Caco-2 (cell line): ENCODE results near the gene TMEM255B. TPM values are rescaled to one million over a fixed set of nuclear protein-coding genes. Genes with fewer than 3 reads are reported as not detected.

Experiments
- BruUV-seq: library from RNA; stranded (reverse); fragments of 400-500 nt; replicated peaks from 2 replicates; lab custom pipeline; 2021; lab: Mats Ljungman, UMichigan
- CTCF ChIA-PET: fragments of 300-600 bp; sonication (Branson Sonifier 250); formaldehyde crosslinking; loops from one replicate; lab custom pipeline; 2022; ENCODE audit warnings: antibody characterized with exemption; lab: Charles Lee
- POLR2A ChIA-PET: fragments of 300-600 bp; sonication (Branson Sonifier 250); formaldehyde crosslinking; loops from one replicate; lab custom pipeline; 2022; ENCODE audit warnings: antibody characterized with exemption; lab: Charles Lee
- DNase-seq, 2 experiments: peaks; one replicate each; pipeline versions ENCODE4 v3.0.0 to v3.0.0-alpha.2; 2020 to 2022
- H3K27me3 ChIP-seq: replicated peaks from 2 replicates; pipeline ENCODE4 v1.6.0; 2011; ENCODE audit warnings: low read length; ENCODE audit not compliant: control insufficient read depth, insufficient read depth
- H3K36me3 ChIP-seq: 2 replicates; pipeline ENCODE4 v1.5.1; 2011; ENCODE audit warnings: low read length; ENCODE audit not compliant: control insufficient read depth, insufficient read depth
- H3K4me1 ChIP-seq: fragments of 250-450 bp; sonication (Bioruptor Pico); 2 replicates; pipeline ENCODE4 v1.5.1; 2020; ENCODE audit warnings: mild to moderate bottlenecking
- H3K4me3 ChIP-seq: 2 replicates; pipeline ENCODE4 v1.5.1; 2011; ENCODE audit warnings: low read depth, mild to moderate bottlenecking, control low read depth, low read length
- H3K9me3 ChIP-seq: fragments of 250-450 bp; sonication (Bioruptor Pico); 2 replicates; pipeline ENCODE4 v1.5.1; 2020; ENCODE audit warnings: mild to moderate bottlenecking, moderate library complexity
- H3K27ac Mint-ChIP-seq: one replicate; pipeline ENCODE4 v1.8.0; 2022; ENCODE audit warnings: mixed read lengths; ENCODE audit not compliant: unreplicated experiment
- H3K27me3 Mint-ChIP-seq: one replicate; pipeline ENCODE4 v1.8.0; 2022; ENCODE audit warnings: mixed read lengths; ENCODE audit not compliant: insufficient read depth, unreplicated experiment
- H3K36me3 Mint-ChIP-seq: one replicate; pipeline ENCODE4 v1.8.0; 2022; ENCODE audit warnings: mild to moderate bottlenecking, mixed read lengths; ENCODE audit not compliant: insufficient read depth, unreplicated experiment
- H3K4me1 Mint-ChIP-seq: one replicate; pipeline ENCODE4 v1.8.0; 2022; ENCODE audit warnings: low read depth, mixed read lengths; ENCODE audit not compliant: unreplicated experiment
- H3K4me3 Mint-ChIP-seq: one replicate; pipeline ENCODE4 v1.8.0; 2022; ENCODE audit warnings: mild to moderate bottlenecking, moderate library complexity, mixed read lengths; ENCODE audit not compliant: unreplicated experiment
- H3K9me3 Mint-ChIP-seq: one replicate; pipeline ENCODE4 v1.8.0; 2022; ENCODE audit warnings: mixed read lengths; ENCODE audit not compliant: unreplicated experiment
- CTCF ChIP-seq, 2 experiments: fragments of 200-600 bp in 1 of 2; IDR thresholded peaks; 1 replicate in 1 of 2; 2 replicates in 1 of 2; pipeline versions ENCODE4 v1.5.1 to v1.8.0; 2011 to 2022; ENCODE audit warnings: antibody characterized with exemption in 1 of 2, control low read depth in 1 of 2, inconsistent platforms in 1 of 2, low read depth in 1 of 2, low read length in 1 of 2, mild to moderate bottlenecking in 1 of 2, moderate library complexity in 1 of 2; ENCODE audit not compliant: insufficient read depth in 1 of 2, severe bottlenecking in 1 of 2, unreplicated experiment in 1 of 2
- intact Hi-C: fragments of 100-400 bp; cut with micrococcal nuclease; formaldehyde crosslinking; loops from one replicate; pipeline ENCODE4 v1.10.0; 2022; ENCODE audit not compliant: unreplicated experiment
- total RNA-seq: library from RNA; stranded (reverse); gene quantifications from 2 replicates; pipeline ENCODE4 v1.2.3, GENCODE V29; 2022

The TMEM255B gene
- total RNA-seq, 1 experiment from 2014 or later: 0.82 TPM

DNA sequence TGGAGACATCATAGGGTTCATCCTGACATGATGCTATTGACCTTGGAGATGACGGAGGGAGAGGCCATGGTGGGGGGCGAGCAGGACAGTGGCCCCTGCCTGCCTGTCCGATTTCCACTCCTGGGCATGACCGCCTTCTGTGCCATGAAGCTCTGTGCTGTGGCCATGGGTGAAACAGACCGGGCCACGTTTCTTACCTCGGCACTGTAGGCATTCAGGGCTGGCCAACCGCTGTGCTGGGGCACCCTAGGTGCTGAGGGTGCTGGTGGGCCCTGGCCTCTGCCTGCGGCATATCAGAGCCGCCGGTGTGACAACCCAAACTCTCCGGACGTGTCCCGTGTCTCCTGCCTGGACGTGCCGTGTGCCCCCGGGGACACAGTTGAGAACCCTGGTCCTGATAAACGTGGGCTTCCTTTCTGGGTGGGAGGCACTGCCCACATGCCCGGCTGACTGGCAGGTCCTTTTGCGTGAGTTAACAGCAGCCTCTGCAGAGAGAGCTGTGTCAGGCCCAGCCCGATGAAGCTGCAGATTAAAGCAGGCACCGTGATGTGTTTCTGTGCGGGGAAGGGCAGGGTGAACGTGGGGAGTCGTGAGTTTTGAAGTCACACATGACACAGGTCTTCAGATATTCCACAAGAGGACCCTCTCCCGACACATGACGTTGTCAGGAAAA, 46.5 kb downstream of the TMEM255B start:
- no peaks in the 10 kb centered on the region for H3K27me3 ChIP-seq
- no peak overlapping the region for H3K27ac Mint-ChIP-seq
- H3K27me3 Mint-ChIP-seq: no peaks in the 10 kb centered on the region
- DNase-seq: no peak
- H3K9me3 Mint-ChIP-seq: no peaks in the 10 kb centered on the region
- ChIA-PET CTCF (no interaction called here), POLR2A (interaction anchor here (0.6 kb wide), 1 partner anchor 434 kb away, joined by 3 read pairs; no protein-coding TSS in a partner anchor)
- no peaks in the 10 kb centered on the region for H3K36me3 Mint-ChIP-seq
- no peak overlapping the region for H3K4me3 ChIP-seq
- H3K9me3 ChIP-seq: peaks cover 8% of the 10 kb centered on the region
- H3K4me3 Mint-ChIP-seq: no peak overlapping the region
- H3K36me3 ChIP-seq: no peaks in the 10 kb centered on the region
- H3K4me1 Mint-ChIP-seq: no peaks in the 10 kb centered on the region
- intact Hi-C loops: no loop called here
- no TSS peak for BruUV-seq
- no peak for TF ChIP-seq CTCF (IDR thresholded peaks at IDR 0.05; ENCODE audit: insufficient read depth in 1 of 2, low read depth in 1 of 2, low read length in 1 of 2, severe bottlenecking in 1 of 2, unreplicated experiment in 1 of 2)
- H3K4me1 ChIP-seq: no peaks in the 10 kb centered on the region

GRCh38 chr13:113806104-113806471, 47.1 kb downstream of the TMEM255B start:
- no peak for TF ChIP-seq CTCF (IDR thresholded peaks at IDR 0.05; ENCODE audit: insufficient read depth in 1 of 2, low read depth in 1 of 2, low read length in 1 of 2, severe bottlenecking in 1 of 2, unreplicated experiment in 1 of 2)
- H3K9me3 Mint-ChIP-seq: no peaks in the 10 kb centered on the region

DNA sequence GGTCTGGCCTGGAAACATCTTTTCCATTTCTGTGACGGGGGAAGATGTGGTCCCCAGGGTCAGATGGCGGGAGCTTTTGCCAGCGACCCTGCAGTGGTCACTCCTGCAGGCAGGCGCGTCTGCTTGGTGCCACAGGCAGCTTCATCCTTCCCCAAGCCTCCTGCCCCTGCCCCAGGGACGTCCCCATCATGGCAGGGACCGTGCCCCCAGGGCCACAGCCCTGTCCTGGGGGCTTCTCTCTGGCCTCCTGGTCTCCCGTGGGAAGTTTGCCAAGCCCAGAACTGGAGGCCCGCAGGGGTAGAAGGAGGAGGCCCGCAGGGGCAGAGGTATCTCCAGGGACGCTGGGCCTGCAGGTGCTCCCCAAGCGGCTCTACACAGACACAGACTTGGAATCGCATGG, 47.5 kb downstream of the TMEM255B start:
- CTCF ChIA-PET: no interaction called here

More at GRCh38 chr13:113806104-113806471, 47.1 kb downstream of the TMEM255B start:
- Mint-ChIP-seq H3K4me3 (no peak overlapping the region), H3K4me1 (no peaks in the 10 kb centered on the region), H3K27me3 (no peaks in the 10 kb centered on the region), H3K27ac (no peak overlapping the region), H3K36me3 (no peaks in the 10 kb centered on the region)
- peaks cover 8% of the 10 kb centered on the region for H3K9me3 ChIP-seq
- no peaks in the 10 kb centered on the region for H3K27me3 ChIP-seq
- DNase-seq: no peak
- H3K36me3 ChIP-seq: no peaks in the 10 kb centered on the region
- intact Hi-C loops: no loop called here
- CTCF ChIA-PET: no interaction called here
- no peaks in the 10 kb centered on the region for H3K4me1 ChIP-seq
- H3K4me3 ChIP-seq: no peak overlapping the region
- no TSS peak for BruUV-seq
- POLR2A ChIA-PET: interaction anchor here (0.6 kb wide), 1 partner anchor 434 kb away, joined by 3 read pairs; no protein-coding TSS in a partner anchor

More for the DNA sequence above, 47.5 kb downstream of the TMEM255B start:
- Mint-ChIP-seq H3K9me3 (no peaks in the 10 kb centered on the region), H3K36me3 (no peaks in the 10 kb centered on the region), H3K27me3 (no peaks in the 10 kb centered on the region), H3K27ac (no peak overlapping the region), H3K4me1 (no peaks in the 10 kb centered on the region), H3K4me3 (no peak overlapping the region)
- Histone ChIP-seq H3K27me3 (no peaks in the 10 kb centered on the region), H3K4me3 (no peak overlapping the region), H3K36me3 (no peaks in the 10 kb centered on the region), H3K4me1 (no peaks in the 10 kb centered on the region), H3K9me3 (peaks cover 8% of the 10 kb centered on the region)
- TF ChIP-seq CTCF (IDR thresholded peaks at IDR 0.05; ENCODE audit: insufficient read depth in 1 of 2, low read depth in 1 of 2, low read length in 1 of 2, severe bottlenecking in 1 of 2, unreplicated experiment in 1 of 2): no peak
- BruUV-seq: no TSS peak
- intact Hi-C loops: no loop called here
- POLR2A ChIA-PET: no interaction called here
- no peak for DNase-seq
